Stimulated activated CD4-positive, alpha-beta T cell treated with anti-CD3 and anti-CD28 coated beads, Interleukin-1b, Interleukin-23, amount 100 ng/mL, for 1 hour (primary cell): Measurements from ENCODE around the gene FADS2.

Experiments used
- DNase-seq, 2 donors: peaks; one replicate each; pipeline ENCODE4 v3.0.0-alpha.2; 2020; ENCODE audit warnings: low read depth in 2 of 2

FADS2 gene

GRCh38 chr11:61905801-61906521, 77.9 kb downstream of the FADS2 start:
- no peak for DNase-seq

- DNase-seq: no peak
These were observed 78.4 kb downstream of the FADS2 start for GRCh38 chr11:61906522-61906909.

- no peak for DNase-seq
These were observed 79.2 kb downstream of the FADS2 start for GRCh38 chr11:61907282-61907681.

- no peak for DNase-seq
These were observed 80.0 kb downstream of the FADS2 start for GRCh38 chr11:61907871-61908729.

- DNase-seq: no peak
These were observed 80.7 kb downstream of the FADS2 start for GRCh38 chr11:61908730-61909316.

- no peak for DNase-seq
These were observed 82.4 kb downstream of the FADS2 start for GRCh38 chr11:61910187-61911127.

GRCh38 chr11:61911128-61911700, 83.1 kb downstream of the FADS2 start:
- no peak for DNase-seq

- DNase-seq: no peak
These were observed 83.8 kb downstream of the FADS2 start for GRCh38 chr11:61911701-61912529.

- no peak for DNase-seq
These were observed 84.4 kb downstream of the FADS2 start for GRCh38 chr11:61912530-61912898.

- DNase-seq: no peak
These were observed 85.0 kb downstream of the FADS2 start for GRCh38 chr11:61912991-61913698.

GRCh38 chr11:61913699-61914395, 85.7 kb downstream of the FADS2 start:
- DNase-seq: no peak

GRCh38 chr11:61914471-61915171, 86.5 kb downstream of the FADS2 start:
- no peak for DNase-seq

- DNase-seq: no peak
These were observed 88.7 kb downstream of the FADS2 start for GRCh38 chr11:61916737-61917333.
